ENCODE results near the gene OLFM1. TPM values are rescaled to one million over a fixed set of nuclear protein-coding genes. Genes with fewer than 3 reads are reported as not detected.

OLFM1 gene
- total and polyA plus RNA-seq, 2 of the 4 experiments (the other 2 are of a cell fraction), result 0.36 to 0.38 TPM

DNA sequence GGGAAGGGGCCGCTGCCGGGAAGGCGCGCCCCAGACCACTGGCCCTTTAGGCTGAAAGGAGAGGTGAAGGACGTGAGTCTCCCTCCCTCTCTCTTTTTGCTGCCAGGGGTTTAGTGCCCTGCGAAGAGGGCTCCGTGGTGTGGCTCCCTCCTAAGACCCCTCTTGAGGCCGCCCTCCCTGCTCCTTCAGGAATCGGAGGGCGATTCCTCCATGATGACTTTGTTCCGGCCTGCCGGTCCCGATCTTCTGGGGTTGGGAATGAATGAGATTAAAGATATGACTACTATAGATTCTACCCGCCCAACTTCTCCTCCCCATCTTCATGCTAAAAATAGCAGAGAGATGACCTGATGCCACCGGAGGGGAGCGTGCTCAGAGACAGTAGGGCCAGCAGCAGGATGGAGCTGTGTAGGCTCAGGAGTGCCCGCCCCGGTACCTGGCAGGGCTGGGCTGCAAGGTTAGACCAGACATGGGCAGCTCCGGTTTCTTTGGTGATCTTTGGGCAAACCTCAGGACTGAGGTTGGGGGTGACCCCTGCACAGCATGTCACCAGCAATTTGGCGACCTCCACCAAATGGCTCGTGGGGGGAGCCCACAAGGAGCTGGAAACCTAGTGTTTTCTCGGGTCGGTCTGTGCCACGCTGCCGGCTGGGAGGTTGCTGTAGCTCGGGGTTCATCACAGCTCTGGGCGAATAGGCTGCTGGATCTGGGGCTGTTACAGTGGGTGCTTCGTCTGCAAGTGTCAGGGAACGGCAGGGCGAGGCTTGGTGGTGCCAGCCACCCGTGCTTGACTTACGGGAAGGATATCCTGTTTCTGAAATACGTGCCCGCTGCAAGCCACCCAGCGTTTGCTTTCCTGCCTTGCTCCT is 1.7 kb downstream of the OLFM1 start:
- H3K27me3 ChIP-seq (ENCODE audit: control insufficient read depth, insufficient read depth, low read length), result peaks cover 37% of the 10 kb centered on the region
- H3K27ac ChIP-seq (ENCODE audit: insufficient read depth, low read length), result no peak overlapping the region
- in situ Hi-C loops (cut with MboI; ENCODE audit: low sequenced_read_pairs) (loop anchor here (5.0 kb wide), 1 partner anchor 318 kb away; no protein-coding TSS in a partner anchor), dilution Hi-C loops (cut with HindIII; ENCODE audit: low sequenced_read_pairs, unreplicated experiment) (no loop called here), intact Hi-C loops (cut with micrococcal nuclease) (no loop called here)
- H4K91ac ChIP-seq (ENCODE audit: insufficient read depth, low read depth, low read length), result no peak overlapping the region
- no peaks in the 10 kb centered on the region for H3K79me1 ChIP-seq (ENCODE audit: low read depth in 1 of 2, low read length in 2 of 2)
- DNase-seq (no peak), ATAC-seq (ENCODE audit: low read depth) (no peak)
- no peak overlapping the region for H3K4me3 ChIP-seq (ENCODE audit: insufficient read depth, low read depth, low read length)
- 0 out of 2 replicates have a peak, but pooled peaks cover 4% of the 10 kb centered on the region for H3K9me1 ChIP-seq (ENCODE audit: insufficient read depth, low read length)
- no peaks in the 10 kb centered on the region for H3K9me3 ChIP-seq (ENCODE audit: control insufficient read depth, insufficient read depth, low read length)
- ChIA-PET POLR2A (ENCODE audit: unreplicated experiment) (no interaction called here), CTCF (no interaction called here)
- H2BK20ac ChIP-seq (ENCODE audit: low read depth, low read length), result no peak overlapping the region
- 23% methylated on average over 6 of the region's 35 CpGs; no CpG with 5 or more reads in 1 of the 2 experiments for WGBS, 2 experiments (ENCODE audit: extremely low coverage in 2 of 2, insufficient read length in 1 of 2)
- H3K56ac ChIP-seq (ENCODE audit: extremely low read depth, insufficient read depth, low read length), result no peak overlapping the region
- H2BK15ac ChIP-seq (ENCODE audit: low read depth, low read length), result no peak overlapping the region
- no peak overlapping the region for H4K8ac ChIP-seq (ENCODE audit: low read depth in 2 of 2, low read length in 2 of 2)
- H3K4me2 ChIP-seq (ENCODE audit: low read depth, low read length), result no peak overlapping the region
- BruUV-seq (replicated peaks), result no TSS peak
- no peak overlapping the region for H3K23ac ChIP-seq (ENCODE audit: low read depth, low read length)
- no peak overlapping the region for H2AK9ac ChIP-seq (replicated peaks; ENCODE audit: low read depth, low read length, poor library complexity)
- H3K4ac ChIP-seq (ENCODE audit: low read depth, low read length), result no peak overlapping the region
- H3K36me3 ChIP-seq (ENCODE audit: control insufficient read depth, insufficient read depth, low read length), result no peaks in the 10 kb centered on the region
- H3K18ac ChIP-seq (ENCODE audit: low read depth, low read length), result no peak overlapping the region
- no peak overlapping the region for H3K14ac ChIP-seq (replicated peaks; ENCODE audit: low read depth, low read length)
- no peak overlapping the region for H2AFZ ChIP-seq (replicated peaks; ENCODE audit: low read length, poor library complexity)
- no peak overlapping the region for H2AK5ac ChIP-seq (ENCODE audit: low read depth, low read length)
- TF ChIP-seq RAD21 (IDR thresholded peaks at IDR 0.05; ENCODE audit: low read length) (no peak), MAFK (IDR thresholded peaks at IDR 0.05; ENCODE audit: low read depth, low read length) (no peak), RCOR1 (IDR thresholded peaks at IDR 0.05; ENCODE audit: insufficient replicate concordance, low read length) (no peak), BHLHE40 (IDR thresholded peaks at IDR 0.05; ENCODE audit: low read depth, low read length) (no peak), CHD1 (IDR thresholded peaks at IDR 0.05; ENCODE audit: low read depth, low read length) (no peak), POLR2A (IDR thresholded peaks at IDR 0.05; ENCODE audit: low read depth, low read length) (no peak), MAZ (IDR thresholded peaks at IDR 0.05; ENCODE audit: borderline replicate concordance, low read depth, low read length) (no peak), CEBPB (IDR thresholded peaks at IDR 0.05; ENCODE audit: low read depth, low read length) (no peak)
- TF ChIP-seq, protein P1, sequence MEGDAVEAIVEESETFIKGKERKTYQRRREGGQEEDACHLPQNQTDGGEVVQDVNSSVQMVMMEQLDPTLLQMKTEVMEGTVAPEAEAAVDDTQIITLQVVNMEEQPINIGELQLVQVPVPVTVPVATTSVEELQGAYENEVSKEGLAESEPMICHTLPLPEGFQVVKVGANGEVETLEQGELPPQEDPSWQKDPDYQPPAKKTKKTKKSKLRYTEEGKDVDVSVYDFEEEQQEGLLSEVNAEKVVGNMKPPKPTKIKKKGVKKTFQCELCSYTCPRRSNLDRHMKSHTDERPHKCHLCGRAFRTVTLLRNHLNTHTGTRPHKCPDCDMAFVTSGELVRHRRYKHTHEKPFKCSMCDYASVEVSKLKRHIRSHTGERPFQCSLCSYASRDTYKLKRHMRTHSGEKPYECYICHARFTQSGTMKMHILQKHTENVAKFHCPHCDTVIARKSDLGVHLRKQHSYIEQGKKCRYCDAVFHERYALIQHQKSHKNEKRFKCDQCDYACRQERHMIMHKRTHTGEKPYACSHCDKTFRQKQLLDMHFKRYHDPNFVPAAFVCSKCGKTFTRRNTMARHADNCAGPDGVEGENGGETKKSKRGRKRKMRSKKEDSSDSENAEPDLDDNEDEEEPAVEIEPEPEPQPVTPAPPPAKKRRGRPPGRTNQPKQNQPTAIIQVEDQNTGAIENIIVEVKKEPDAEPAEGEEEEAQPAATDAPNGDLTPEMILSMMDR (conservative IDR thresholded peaks at IDR 0.05; ENCODE audit: low read depth, low read length), result no peak
- TF ChIP-seq, protein P2, sequence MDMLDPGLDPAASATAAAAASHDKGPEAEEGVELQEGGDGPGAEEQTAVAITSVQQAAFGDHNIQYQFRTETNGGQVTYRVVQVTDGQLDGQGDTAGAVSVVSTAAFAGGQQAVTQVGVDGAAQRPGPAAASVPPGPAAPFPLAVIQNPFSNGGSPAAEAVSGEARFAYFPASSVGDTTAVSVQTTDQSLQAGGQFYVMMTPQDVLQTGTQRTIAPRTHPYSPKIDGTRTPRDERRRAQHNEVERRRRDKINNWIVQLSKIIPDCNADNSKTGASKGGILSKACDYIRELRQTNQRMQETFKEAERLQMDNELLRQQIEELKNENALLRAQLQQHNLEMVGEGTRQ (IDR thresholded peaks at IDR 0.05; ENCODE audit: low read depth, low read length), result no peak
- 0 out of 2 replicates have a peak, but pooled peaks cover 5% of the 10 kb centered on the region for H4K20me1 ChIP-seq (ENCODE audit: insufficient read depth, low read length)
- H4K5ac ChIP-seq (ENCODE audit: low read depth, low read length), result no peak overlapping the region
- H3K9ac ChIP-seq (ENCODE audit: low read depth, low read length), result no peak overlapping the region
- H2BK120ac ChIP-seq (ENCODE audit: low read depth, low read length), result no peak overlapping the region
- no peak overlapping the region for H2BK5ac ChIP-seq (ENCODE audit: low read depth, low read length, poor library complexity, severe bottlenecking)
- no peaks in the 10 kb centered on the region; the same call in 1 of the 2 replicates for H3K4me1 ChIP-seq (ENCODE audit: control insufficient read depth, insufficient read depth, low read length)

All from IMR-90 (cell line).